Omental fat pad (tissue), 4 donors: Measurements from ENCODE around the gene HOXB3. TPM values are rescaled to one million over a fixed set of nuclear protein-coding genes. Genes with fewer than 3 reads are reported as not detected.

Experiments used
- ATAC-seq: fragments of 150-250 bp; one replicate; pipeline ENCODE4 v1.9.1; 2016; ENCODE audit warnings: mild to moderate bottlenecking, moderate library complexity; ENCODE audit not compliant: low FRiP score
- DNase-seq: peaks from one replicate; pipeline ENCODE4 v3.0.0-alpha.2; 2019; ENCODE audit warnings: low spot score
- total RNA-seq, 4 donors: library from RNA; depleted of rRNA; stranded (reverse); fragments of >200 nt; gene quantifications; one replicate each; pipeline ENCODE4 v1.1.0, GENCODE V29; 2016
- TF ChIP-seq, protein P1 (sequence below), 3 donors: fragments of 450-650 bp; IDR thresholded peaks; one replicate each; pipeline ENCODE4 v1.5.1; 2016 to 2017; ENCODE audit warnings: antibody characterized with exemption in 3 of 3, mild to moderate bottlenecking in 3 of 3, moderate library complexity in 2 of 3

HOXB3 gene
- total RNA-seq, 4 donors from 2014 or later = 4.8 to 30.3 (median 10.6) TPM

DNA sequence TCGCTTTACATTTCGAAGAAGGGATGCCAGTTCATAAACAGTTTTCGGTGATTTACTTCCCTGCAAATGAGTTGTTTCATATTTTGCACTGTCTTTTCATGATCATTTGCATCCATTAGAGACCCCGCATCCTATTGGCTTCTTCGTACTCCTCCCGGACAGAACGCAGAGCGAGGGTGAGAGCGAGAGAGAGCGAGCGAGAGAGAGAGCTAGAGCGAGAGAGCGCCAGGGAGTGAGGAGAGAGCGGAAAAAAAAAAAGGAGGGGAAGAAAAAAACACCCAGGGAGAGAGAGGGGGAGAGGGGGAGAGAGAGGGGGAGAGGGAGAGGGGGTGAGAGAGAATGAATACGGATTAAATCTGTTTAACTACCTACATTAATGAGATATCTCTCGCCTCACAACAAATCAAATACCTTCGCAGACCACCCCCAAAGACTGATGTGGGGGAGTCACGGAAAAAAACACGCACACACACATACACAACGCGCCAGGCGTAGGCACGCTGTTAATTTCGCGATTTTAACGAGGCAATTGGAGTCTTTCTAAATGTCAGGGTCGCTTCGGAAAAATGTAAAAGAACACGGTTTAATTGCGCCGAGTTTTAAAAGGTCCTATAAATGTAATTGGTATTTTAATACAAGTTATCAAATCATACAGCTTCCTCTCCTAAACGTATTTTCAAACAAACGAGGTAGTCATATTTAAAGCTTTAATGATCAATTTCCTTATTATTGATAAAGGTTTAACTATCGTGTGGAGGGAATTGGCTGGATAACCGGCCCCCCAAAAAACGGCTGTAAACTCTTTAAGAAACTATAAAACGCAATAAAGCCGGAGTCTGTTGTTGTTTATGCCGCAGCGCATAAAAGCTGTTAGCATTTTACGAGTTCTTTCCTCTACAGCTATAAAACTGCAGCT is 25.3 kb upstream of the HOXB3 start, which contains the start of gene HOXB8:
HOXB8 (minus strand) TSS at position 246 of the 916 bp plus-strand sequence. CDS start 588 bp downstream, outside the sequence.
- TF ChIP-seq, protein P1, sequence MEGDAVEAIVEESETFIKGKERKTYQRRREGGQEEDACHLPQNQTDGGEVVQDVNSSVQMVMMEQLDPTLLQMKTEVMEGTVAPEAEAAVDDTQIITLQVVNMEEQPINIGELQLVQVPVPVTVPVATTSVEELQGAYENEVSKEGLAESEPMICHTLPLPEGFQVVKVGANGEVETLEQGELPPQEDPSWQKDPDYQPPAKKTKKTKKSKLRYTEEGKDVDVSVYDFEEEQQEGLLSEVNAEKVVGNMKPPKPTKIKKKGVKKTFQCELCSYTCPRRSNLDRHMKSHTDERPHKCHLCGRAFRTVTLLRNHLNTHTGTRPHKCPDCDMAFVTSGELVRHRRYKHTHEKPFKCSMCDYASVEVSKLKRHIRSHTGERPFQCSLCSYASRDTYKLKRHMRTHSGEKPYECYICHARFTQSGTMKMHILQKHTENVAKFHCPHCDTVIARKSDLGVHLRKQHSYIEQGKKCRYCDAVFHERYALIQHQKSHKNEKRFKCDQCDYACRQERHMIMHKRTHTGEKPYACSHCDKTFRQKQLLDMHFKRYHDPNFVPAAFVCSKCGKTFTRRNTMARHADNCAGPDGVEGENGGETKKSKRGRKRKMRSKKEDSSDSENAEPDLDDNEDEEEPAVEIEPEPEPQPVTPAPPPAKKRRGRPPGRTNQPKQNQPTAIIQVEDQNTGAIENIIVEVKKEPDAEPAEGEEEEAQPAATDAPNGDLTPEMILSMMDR (IDR thresholded peaks at IDR 0.05) = no peak
- ATAC-seq (no peak), DNase-seq (no peak)

DNA sequence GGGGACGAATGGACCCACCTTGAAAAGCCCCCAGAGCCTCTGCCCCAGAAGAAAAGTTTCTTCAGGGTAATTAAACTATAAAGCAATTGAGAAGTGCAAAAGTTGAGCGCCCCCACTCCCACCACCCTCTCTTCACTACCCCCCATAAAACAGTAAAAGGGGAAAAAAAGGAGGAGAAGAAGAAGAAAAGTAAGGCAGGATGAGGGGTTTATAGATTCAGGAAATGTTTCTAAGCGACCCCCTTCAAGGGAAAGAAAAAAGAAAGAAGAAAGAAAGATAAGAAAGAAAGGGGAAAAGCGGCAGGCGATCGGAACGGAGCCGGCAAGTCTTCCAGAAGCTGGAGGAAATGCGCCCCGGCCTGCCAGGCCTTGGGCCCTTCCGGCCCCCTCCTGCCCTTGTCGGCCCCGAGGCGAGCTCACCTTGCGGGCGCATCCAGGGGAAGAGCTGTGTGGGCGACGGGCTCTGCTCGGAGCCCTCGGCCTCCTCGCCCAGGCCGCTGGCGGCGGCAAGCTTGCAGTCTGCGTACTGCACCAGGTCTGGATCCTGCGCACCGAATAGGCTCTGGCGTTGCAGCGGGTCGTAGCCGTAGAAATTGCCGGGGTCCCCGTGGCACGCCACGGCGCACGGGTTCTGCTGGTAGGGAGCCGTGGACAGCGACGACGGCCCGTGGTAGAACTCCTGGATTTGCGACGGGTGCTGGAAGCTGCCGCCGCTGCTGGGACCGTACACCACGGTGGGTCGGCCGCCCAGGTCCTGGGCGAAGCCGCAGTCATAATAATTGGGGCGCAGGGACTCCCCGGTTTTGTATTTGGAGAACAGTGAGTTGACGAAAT is 24.0 kb upstream of the HOXB3 start:
- TF ChIP-seq, protein P1 (IDR thresholded peaks at IDR 0.05) = no peak

DNA sequence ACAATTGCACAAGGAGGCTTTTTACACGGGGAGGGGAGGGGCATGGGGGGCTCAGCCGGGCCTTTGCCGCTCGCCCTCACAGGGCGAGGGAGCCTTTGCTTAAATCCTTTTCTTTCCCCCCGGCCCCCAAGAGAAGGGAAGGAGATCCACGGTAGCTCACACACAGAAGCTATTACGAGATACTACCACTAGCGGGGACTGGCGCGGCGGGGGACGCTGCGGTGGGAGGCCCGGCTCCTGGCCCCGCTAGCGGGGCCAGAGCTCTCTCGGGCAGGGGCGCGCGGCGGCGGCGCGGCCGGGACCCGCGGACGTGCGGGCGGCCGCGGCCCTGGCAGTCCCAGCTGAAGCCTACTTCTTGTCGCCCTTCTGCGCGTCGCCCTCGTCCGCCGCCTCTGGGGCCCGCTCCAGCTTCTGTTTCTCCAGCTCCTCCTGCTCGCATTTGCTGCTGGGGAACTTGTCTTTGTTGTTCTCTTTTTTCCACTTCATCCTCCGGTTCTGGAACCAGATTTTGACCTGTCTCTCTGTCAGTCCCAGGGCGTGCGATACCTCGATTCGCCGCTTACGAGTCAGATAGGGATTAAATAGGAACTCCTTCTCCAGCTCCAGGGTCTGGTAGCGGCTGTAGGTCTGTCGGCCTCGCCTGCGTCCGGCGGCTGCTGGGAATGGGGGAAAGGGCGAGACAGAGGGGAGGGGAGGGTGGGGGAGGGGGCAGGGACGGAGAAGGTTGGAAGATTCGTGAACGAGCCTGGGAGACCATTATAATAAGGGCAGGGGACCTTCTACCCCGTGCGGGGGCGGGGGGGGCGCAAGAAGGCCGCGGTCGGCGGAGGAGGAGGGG is 23.0 kb upstream of the HOXB3 start:
- no peak for DNase-seq
- ATAC-seq = peak; percentile 28
- TF ChIP-seq, protein P1 (IDR thresholded peaks at IDR 0.05) = no peak

More for the DNA sequence above, 24.0 kb upstream of the HOXB3 start:
- no peak for ATAC-seq
- no peak for DNase-seq

DNA sequence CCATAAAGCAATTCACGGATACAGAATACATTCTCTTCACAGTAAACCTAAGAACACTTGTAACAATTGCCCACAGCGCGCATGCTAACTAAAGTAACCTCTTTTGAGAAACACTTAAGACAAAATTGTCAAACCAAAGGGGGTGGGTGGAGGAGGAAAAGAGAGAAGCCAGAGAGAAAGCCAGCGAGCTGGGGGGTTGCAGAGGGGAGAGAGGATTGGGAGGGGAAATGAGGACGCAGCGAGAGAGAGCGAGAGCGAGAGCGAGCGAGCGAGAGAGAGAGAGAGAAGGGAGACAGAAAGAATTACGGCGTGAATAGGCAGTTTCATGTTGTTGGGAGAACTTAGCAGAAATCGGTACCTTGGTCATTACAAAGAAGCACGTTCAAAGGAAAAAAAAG is 22.4 kb upstream of the HOXB3 start:
- TF ChIP-seq, protein P1 (IDR thresholded peaks at IDR 0.05) = no peak
- DNase-seq (no peak), ATAC-seq (no peak)

DNA sequence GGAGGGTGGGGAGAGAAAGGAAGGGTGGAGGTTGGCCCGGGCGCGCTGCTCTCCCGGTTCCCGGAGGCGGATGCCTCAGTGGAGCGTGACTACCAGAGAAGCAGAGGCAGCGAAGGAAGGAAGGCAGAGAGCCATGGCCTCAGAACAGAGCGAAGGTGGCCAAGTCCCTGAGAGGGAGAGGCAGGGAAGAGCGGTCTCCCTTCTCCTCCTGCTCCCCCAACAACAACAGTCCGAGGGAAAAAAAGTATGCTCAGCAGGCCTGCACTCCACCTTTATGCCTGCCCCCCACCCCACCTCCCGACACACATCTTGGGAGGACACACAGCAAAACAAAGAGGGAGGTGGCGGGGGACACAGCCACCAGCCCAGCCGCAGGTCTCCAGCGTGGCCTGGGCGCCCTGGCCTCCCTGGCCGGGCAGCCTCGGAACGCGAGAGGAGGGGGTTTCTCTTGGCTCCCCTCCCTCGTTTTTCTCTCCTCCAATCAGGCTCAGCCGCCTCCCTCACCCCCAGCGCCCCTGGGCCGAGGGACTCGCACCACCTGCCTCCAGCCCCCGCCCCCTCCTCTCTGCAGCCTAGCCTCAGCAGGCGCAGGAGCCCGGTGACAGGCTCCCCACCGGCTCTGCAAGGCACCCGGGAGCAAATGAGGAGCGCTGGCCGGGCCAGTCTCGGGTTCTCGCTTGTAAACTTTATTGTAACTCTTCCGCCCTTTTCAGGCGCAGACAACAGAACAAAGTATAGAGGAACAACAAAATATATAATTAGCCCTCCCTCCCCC is 21.8 kb upstream of the HOXB3 start:
- DNase-seq (no peak), ATAC-seq (no peak)
- TF ChIP-seq, protein P1 (IDR thresholded peaks at IDR 0.05) = no peak

DNA sequence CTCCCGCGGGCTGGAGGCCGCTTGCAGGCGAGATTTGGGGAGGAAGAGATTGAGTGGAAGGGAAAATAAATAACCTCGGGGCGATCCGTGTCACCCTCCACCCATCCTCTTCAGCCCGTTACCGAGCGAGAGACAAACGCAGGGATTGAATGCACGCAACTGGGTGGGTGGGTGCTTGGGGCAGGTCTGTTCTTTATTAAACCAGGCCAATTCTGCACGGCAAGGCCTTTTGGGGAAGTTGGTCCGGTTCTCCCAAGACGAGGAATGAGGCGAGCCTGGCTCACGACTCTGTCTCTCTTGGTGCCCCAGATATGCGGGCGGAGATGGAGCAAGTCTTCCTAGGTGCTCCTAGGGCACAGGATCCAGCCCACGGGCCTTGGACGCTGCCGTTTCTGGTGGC is 21.2 kb upstream of the HOXB3 start:
- DNase-seq = no peak
- TF ChIP-seq, protein P1 (IDR thresholded peaks at IDR 0.05) = no peak
- ATAC-seq = no peak
